ENCODE results near the gene F2RL3.
A peak's percentile ranks its signal among the peaks of the same experiment; 100 is the strongest.

Gene F2RL3

DNA sequence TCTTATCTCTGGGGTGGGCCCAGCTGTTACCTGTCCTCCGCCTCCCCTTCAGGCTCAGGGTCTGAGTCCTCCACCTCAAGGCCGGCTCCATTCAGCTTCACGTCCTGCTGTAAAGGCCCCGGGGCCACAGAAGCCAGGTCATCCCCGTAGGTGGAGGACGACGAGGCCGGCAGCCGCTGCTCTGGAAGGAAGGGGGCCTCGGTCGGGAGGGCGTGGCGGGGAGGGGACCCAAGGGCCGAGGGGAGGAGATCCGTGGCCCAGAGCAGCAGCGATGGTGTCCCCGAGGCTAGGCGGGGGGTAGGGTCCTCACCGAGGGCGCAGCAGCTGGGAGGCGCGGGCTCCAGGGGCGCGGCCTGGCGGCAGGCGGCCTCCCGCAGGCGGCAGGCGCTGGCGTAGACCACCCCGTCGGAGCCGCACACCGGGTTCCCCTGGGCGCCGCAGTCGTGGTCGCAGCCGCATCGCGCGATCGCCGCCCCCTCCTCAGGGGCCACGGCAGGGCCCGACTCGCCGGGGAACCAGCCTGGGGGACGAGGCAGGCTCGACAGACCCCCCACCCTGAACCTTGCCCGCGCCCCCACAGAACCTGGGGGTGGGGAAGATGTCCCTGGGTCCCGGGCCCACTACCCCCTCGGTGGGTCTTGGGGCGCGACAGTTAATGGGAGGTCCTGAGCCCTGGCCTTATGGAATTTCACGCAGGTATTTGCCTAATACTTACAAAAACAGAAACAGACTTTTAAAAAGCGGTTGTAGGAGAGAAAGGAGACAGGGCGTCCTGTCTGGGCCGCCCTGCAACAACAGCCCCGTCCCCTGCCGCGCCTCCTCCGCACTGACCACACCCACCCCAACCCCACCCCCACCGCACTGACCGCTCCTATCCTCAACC is 7.6 kb downstream of the F2RL3 start:
- no peak for DNase-seq

DNA sequence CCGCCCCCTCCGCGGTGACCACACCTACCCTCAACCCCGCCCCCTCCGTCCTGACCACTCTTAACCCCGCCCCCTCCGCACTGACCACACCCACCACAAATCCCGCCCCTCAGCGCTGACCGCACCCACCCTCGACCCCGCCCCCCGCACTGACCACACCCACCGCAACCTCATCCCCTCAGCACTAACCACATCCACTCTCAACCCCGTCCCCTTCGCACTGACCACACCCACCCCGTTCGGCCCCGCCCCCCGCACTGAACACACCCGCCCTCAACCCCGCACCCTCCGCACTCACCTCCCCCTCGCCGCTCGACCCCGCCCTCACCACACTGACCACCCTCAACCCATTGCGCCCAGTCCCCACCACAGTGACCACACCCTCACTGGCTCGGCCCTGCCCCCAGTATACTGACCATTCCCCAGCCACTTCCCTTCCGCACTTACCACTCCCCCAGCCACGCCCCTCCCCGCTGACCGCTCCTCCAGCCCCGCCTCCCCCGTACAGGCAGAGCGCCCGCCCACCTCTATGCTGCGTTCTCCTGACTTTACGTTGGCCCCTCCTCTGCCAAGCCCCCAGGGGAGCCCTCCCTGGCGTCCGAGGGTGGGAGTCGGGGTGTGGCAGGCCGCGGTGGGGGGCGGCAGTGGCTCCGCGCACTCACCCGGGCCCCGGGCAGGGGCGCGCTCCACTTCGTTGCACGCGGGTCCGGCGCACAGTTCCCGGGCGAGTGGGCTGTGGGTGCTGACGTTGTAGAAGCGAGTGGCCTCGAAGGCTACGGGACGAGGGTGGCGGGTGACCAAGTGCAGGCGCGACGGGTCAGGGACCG is 8.4 kb downstream of the F2RL3 start:
- DNase-seq, result peak; percentile 46

DNA sequence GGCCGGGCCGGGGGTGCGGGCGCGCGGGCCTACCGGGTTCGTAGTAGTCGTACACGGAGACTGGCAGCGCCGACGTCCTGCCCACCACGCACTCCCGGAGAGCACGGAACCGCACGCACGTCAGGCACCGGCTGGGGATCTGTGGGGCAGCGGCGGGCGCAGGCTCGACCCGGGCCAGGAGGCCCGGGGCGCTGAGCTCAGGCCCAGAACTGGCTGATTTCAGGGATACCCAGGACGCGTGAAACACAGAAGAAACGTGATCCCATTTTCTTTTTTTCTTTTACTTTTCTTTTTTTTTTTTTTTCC is 9.0 kb downstream of the F2RL3 start:
- no peak for DNase-seq

DNA sequence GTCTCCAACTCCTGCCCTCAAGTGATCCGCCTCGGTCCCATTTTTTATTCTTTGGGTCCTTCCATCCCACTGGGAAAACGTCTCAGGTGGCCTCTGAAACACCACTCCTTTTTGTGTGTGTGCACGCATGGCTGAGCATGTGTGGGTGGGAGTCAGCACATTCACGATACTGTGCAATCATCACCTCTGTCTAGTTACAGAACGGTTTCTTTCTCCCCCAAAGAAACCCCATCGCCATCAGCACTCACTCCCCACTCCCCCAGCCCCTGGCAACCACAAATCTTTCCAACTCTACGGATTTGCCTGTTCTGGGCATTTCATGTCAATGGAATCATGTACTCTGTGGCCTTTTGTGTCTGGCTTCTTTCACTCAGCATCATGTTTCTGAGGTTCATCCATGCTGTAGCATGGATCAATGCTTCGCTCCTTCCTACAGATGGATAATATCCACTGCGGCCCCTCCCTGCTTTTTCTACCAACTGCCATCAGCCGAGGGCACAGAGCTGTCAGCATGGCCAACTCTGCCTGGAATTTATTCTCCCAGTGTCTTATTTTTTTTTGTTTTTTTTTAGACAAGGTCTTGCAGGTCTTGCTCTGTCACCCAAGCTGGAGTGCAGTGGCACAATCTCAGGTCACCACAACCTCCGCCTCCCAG is 9.7 kb downstream of the F2RL3 start:
- DNase-seq, result no peak

DNA sequence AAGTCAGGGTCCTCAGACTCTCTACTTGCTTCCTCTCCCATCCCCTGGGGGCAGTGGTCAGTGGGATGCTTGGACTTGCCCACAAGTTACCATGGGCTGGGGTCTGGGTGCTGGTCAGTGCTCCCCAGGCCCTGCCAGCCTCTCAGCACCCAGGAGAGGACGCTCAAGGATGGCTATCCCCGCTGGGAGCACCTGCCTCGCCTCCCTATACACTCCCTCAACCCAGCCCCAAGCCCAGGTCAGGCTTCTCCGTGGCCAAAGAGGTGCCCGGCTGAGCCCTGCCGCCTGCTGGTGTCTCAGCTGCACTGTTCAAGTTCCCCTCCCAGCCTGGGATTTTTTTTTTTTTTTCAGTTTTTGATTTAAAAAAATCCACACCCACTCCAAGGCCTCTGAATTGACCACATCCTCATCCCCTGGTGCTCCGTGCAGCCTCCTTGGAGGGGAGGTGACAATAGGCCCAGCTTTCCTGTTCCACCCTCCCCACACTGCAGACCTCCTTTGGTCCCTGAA is 10.8 kb downstream of the F2RL3 start:
- no peak for DNase-seq

DNA sequence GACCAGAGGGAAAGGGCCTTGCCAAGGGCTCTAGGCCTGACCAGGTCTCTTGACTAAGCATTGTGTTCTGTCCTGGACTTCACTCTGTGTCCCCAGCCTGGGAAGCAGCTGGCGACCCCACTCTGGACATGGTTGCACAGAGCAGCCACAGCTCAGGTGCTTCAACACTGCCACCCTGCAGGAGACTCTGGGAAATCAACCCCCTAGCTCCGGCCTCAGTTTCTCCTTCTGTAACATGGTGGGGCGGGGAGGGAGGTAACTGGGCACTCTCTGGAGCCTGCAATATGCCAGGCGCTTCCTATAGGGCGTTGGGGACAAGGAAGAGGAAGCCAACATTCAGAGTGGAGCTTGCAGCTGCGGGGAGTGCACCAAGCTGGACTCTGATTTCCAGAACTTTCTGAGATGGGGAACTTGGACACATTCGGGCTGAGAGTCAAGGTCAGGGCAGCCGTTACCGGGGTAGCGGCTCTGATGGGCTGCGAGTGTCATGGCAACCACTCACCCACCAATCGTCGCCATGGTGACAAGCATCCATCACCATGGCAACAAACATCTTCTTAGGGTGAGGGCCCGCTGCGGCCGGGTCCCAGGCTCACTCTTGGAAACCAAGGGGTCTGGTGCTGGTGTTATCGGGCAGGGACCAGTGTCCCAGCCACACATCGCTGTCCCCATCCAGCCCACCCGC is 12.8 kb downstream of the F2RL3 start:
- no peak for DNase-seq

DNA sequence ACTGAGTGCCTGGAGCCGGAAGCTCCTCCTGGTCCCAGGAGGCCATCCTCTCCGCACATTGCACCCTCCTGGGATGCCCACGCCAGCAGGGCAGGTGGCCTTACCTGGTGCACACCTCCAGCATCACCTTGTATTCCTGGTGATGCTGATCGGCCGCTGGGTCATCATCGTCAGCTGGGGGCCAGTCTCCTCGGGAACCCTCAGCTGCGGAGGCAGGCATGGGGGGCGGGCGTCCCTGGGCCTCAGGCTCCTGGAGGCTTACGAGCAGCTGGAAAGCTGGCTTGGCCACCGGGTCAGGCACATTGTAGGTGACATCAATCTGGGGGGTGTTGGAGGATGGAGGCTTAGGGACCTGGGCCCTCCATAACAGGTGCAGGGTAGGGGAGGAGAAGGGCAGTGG is 13.7 kb downstream of the F2RL3 start:
- no peak for DNase-seq

DNA sequence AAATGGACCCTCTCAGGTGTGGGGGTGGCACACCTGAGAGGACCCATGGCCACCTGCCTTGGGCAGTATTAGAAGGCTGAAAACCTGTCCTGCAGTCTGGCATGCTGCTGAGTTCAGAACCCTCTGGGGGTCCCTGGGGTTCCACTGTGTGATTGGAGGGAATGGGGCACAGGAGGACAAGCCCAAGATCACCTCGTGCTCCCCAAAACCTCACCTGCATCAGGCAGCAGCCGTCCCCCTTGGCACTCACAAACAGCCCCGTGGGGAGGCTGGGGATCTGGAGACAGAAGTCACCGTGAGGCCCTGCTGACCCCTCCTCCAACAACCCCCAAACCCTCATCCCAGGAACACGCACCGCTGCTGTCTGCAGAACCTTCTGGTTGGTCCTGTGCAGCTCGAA is 14.5 kb downstream of the F2RL3 start:
- no peak for DNase-seq

DNA sequence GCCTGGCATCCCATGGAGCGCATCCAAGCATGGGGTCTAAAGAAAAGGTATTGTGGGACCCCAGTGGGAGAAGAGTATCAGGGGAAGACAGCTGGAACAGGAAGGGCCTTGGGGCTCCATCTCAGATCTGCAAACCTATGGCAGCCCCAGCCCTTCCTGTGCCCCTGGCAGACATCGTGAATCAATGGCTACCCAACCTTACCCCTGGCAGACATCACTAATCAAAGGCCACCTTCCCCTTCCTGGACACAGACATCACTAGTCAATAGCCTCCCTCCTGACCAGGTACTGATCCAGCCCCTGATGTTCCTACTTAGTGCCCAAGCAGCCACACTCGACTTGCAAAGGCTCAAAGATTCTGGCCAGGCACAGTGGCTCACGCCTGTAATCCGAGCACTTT is 15.8 kb downstream of the F2RL3 start:
- DNase-seq, result no peak

DNA sequence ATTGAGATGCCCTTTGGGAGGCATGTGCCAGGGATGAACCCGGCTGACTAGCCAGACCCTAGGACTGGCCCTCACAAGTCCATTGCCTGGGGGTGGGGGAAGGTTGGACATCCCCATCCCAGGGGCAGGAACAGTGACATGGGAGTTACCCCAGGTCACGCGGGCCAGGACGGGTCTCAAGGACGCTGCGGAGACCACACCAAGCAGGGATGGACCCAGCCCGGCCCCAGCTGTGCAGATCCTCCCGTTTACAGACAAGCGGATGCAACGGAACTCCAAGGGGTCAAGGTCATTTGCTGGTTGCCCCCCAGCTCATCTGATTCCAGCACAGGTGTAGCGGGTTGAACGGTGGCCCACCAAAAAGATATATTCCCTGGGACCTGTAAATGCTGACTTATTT is 20.0 kb downstream of the F2RL3 start:
- no peak for DNase-seq

DNA sequence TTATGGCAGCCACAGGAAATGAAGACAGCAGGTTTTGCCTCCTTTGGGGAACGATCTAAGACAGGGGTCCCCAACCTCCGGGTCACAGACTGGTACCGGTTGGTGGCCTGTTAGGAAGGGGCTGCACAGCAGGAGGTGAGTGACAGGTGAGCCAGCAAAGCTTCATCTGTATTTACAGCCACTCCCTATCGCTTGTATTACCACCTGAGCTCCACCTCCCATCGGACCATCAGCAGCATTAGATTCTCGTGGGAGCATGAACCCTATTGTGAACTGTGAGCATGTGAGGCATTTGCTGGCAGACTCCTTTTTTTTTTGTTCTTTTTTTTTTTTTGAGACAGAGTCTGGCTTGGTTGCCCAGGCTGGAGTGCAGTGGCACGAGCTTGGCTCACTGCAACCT is 22.2 kb downstream of the F2RL3 start:
- no peak for DNase-seq

DNA sequence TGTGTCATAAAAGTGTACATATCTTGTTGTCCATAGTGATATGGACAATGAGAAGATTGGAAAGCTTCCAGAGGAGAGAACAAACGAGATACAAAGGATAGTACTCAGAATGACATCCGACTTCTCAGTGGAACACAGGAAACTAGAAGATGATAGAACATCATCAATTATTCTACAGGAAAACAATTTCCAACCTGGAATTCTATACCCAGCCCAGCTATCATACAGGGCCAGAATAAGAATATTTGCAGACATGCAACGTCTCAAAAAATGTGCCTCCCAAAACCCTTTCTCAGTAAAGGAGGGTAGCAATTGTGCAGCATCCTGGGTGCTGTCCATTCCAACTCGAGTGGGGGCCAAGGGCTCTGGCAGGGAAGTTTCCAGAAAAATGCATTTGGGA is 24.0 kb downstream of the F2RL3 start:
- no peak for DNase-seq

DNA sequence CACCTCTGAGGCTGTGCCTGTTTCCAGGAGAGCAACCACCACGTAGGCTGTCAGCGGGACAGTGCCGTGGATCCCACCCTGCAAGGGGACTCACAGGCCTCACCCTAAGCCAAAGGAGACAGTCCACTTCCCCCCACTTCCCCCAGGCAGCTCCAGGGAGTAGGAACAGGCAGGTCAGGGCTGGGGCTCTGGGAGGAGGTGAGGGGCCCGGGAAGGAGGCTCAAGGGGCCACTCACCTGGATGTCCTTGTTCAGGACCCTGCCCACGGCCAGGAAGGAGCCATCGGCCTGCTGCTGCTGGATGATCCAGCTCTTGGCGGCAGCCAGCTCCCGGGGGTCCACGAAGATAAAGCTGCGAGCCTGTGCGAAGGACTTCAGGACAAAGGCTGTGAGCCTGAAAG is 25.6 kb downstream of the F2RL3 start:
- DNase-seq, result no peak

DNA sequence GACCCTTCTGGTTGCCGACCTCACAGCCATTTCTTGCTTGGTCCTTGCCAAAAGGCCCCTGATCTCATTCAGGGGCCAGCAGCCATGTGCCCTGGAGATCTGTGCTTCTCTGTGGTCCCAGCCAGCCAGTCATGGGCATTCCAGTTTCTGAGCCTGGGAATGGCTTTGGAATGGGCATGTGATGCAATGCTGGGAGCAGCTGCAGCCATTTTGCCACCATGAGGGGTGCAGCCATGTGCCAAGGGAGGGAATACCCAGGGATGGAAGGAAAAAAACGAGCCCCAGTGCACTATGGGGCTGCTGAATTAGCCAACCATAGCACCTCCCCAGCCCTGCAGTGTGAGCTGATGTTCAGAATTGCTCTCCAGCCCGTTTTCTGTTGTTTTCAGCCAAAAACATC is 26.3 kb downstream of the F2RL3 start:
- DNase-seq, result no peak

DNA sequence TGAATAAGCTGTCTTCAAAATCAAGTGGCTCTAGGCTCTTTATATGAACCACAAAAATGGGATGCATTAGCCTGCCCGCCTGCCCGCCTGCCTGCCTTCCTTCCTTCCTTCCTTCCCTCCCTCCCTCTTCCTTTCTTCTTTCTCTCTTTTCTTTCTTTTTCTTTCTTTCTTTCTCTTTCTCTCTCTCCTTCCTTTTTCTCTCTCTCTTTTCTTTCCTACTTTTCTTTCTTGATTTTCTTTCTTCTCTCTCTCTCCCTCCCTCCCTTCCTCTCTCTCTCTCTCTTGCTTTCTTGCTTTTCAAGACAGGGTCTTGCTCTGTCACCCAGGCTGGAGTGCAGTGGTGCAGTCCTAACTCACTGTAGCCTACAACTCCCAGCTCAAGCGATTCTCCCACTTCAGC is 26.9 kb downstream of the F2RL3 start:
- no peak for DNase-seq

DNA sequence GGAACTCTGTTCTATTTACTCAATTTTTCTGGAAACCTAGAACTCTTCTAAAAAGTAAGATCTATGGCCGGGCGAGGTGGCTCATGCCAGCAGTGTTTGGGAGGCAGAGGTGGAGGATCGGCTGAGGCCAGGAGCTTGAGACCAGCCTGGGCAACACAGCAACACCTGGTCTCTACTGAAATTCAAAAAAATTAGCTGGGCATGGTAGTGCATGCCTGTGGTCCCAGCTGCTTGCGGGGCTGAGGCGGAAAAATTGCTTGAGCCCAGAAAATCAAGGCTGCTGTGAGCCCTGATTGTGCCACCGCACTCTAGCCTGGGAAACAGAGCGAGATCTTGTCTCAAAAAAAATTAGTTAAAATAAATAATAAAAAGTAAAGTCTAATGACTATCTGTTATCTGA is 28.6 kb downstream of the F2RL3 start:
- no peak for DNase-seq

DNA sequence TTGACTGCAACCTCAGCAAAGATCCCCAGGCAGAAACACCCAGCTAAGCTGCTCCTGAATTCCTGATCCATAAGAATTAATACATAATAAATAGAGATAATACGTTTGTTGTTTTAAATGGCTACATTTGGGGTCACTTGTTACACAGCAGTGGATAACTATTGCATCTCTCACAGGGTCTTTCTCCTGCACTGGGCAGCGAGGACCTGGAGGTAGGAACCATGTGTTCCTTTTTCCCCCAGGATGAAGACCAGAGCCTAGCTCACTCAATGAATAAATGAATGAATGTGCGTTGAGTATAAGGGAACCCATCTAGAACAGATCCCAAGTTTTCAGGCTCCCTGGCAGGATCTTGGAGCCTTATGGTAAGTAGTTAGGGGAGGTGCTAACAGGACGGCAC is 30.7 kb downstream of the F2RL3 start:
- no peak for DNase-seq

DNA sequence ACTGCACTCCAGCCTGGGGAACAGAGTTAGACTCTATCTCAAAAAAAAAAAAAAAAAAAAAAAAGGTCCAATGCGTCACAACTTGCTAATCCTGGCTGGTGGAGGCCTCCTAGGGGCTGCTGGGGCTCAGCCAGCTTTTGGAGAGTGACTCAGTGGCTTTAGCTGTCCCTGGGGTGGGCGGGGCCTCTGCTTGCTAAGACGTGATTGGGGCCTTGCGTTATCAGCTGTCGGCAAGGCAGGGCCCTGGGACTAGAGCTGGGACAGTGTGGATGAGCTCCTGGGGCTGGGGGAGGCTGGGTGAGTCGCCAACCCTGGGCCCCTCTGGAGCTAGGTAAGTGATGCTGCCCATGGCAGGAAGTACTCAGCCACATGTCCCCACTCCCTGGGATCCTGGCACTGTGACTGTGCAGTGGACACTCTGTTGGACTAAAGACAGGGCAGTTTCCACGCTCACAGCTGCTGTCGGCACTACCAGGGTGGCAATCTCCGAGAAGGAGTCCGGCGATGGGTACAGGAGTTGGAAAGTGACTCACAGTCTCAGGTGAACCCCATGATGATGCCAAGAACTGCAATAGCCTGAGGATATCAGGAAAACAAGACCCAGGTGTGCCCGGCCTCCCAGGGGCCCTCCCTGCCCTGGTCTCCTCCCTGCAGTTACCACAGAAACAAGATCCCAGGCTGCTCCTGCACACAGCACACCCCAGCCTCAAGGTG is 32.2 kb downstream of the F2RL3 start:
- no peak for DNase-seq

DNA sequence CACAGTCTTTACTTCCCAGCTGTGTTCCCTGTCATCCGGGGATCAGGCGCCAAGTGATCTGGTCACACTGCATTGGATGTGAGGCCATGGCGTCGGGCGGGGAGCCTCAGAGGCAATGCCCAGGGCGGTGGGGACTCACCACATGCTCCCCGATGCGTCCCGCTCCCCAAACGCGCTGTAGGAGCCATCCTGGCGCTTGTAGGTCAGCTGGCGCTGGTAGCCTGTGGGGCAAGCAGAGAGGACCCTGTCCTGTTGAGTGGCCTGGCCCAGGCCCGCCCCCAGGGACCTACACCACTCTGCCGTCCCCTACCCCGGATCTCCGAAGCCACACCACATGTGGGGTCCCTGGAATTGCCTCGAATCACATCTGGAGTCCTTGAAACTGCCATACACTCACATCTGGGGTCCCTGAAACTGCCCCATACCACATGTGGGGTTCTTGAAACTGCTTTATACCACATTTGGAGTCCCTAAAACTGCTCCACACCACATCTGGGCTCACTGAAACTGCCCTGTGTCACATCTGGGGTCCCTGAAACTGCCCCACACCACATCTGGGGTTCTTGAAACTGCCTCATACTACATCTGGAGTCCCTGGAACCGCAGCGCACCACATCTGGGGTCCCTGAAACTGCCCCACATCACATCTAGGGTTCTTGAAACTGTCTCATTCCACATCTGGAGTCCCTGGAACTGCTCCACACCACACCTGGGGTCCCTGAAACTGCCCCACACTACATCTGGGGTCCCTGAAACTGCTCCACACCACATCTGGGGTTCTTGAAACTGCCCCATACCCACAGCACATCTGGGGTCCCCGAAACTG is 33.2 kb downstream of the F2RL3 start:
- no peak for DNase-seq

DNA sequence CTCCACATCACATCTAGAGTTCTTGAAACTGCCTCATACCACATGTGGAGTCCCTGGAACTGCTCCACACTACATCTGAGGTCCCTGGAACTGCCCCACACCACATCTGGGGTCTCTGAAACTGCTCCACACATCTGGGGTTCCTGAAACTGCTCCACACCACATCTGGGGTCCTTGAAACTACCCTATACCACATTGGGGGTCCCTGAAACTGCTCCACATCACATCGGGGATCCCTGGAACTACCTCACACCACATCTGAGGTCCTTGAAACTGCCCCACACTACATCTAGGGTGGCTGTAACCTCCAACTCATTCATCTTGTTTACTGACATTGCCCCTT is 33.8 kb downstream of the F2RL3 start:
- DNase-seq, result no peak

DNA sequence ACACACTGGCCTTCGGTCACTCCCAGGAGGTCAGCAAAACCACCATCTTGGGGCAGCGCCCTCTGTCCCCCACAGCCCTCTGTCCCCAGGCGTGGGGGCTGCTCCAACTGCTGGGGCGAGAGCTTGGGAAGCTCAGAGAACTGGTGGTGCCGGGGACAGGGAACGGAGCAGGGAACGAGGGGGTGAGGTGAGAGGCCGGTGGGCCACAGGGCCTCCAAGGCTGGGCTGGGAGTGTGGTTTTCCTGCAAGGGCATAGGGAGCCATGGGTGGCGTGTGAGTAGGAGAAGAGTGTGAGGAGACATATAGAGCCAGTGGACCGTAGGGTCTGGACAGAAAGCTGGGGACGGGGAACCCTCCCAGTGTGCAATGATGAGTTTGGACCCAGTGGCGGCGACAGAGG is 34.1 kb downstream of the F2RL3 start:
- no peak for DNase-seq

DNA sequence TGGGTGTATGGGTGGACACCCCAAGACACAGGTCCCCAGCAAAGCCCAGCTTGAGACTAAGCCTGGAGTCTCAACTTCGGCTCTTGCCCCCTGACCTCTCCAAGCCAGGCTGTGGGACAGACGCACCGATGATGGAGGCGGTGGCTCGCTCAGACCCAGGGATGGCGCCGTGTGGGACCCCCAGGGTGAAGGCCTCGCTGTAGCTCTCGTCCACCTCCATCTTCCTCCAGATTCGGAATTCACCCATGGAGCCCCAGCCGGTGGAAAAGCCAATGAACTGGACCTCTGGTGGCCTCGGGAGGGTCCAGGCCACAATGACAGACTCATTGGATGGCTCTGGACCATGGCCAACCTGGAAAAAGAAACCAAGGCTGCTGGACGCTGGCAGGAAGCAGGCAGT is 39.1 kb downstream of the F2RL3 start:
- no peak for DNase-seq
